PFSK-1 (cell line): ENCODE measurements around the gene TTLL5.

Experiments used
- FOXP2 ChIP-seq: optimal IDR thresholded peaks from 2 replicates; pipeline ENCODE3; 2011; ENCODE audit warnings: borderline replicate concordance, control low read depth, inconsistent platforms; ENCODE audit not compliant: insufficient read depth; ENCODE audit errors: extremely low read length, extremely low read depth
- POLR2AphosphoS5 ChIP-seq: IDR thresholded peaks from 2 replicates; pipeline ENCODE4 v1.6.1; 2012; ENCODE audit warnings: low read depth, mild to moderate bottlenecking, control low read depth, low read length, moderate library complexity
- SIN3A ChIP-seq: IDR thresholded peaks from 2 replicates; pipeline ENCODE4 v1.6.1; 2012; ENCODE audit warnings: mild to moderate bottlenecking, low read length, moderate library complexity, borderline replicate concordance; ENCODE audit not compliant: insufficient read depth
- TAF1 ChIP-seq: IDR thresholded peaks from 2 replicates; pipeline ENCODE4 v1.6.1; 2012; ENCODE audit warnings: low read length, control low read depth, borderline replicate concordance; ENCODE audit not compliant: insufficient read depth
- TF ChIP-seq, protein P1 (sequence below), 2 experiments: IDR thresholded peaks; 2 replicates each; pipeline versions ENCODE4 v1.6.1 to v1.8.0; 2011 to 2012; ENCODE audit warnings: low read depth in 2 of 2, low read length in 2 of 2, control low read depth in 1 of 2, inconsistent platforms in 1 of 2, mild to moderate bottlenecking in 1 of 2, moderate library complexity in 1 of 2; ENCODE audit not compliant: insufficient read depth in 1 of 2

Gene TTLL5

DNA sequence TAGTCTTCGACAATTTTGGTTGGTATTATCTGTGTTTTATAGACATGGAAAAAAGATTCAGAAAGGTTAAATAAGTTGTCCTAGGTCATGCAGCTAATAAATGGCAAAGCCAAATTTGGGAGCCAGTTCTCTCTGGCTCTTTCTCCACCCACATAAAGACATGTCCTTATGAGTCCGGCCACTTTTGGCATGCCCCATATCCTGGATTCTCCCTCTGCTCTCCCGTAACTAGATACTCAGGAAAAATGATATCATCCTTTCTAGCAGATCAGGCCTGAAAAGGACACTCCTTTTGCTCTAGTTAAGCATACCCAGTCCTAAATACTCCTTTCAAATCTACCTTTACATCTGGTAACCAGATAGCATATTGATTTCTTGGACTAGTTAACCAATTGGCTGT lies 64.4 kb downstream of the TTLL5 start:
- TF ChIP-seq TAF1 (no peak), FOXP2 (no peak), SIN3A (no peak), POLR2AphosphoS5 (no peak)
- TF ChIP-seq, protein P1, sequence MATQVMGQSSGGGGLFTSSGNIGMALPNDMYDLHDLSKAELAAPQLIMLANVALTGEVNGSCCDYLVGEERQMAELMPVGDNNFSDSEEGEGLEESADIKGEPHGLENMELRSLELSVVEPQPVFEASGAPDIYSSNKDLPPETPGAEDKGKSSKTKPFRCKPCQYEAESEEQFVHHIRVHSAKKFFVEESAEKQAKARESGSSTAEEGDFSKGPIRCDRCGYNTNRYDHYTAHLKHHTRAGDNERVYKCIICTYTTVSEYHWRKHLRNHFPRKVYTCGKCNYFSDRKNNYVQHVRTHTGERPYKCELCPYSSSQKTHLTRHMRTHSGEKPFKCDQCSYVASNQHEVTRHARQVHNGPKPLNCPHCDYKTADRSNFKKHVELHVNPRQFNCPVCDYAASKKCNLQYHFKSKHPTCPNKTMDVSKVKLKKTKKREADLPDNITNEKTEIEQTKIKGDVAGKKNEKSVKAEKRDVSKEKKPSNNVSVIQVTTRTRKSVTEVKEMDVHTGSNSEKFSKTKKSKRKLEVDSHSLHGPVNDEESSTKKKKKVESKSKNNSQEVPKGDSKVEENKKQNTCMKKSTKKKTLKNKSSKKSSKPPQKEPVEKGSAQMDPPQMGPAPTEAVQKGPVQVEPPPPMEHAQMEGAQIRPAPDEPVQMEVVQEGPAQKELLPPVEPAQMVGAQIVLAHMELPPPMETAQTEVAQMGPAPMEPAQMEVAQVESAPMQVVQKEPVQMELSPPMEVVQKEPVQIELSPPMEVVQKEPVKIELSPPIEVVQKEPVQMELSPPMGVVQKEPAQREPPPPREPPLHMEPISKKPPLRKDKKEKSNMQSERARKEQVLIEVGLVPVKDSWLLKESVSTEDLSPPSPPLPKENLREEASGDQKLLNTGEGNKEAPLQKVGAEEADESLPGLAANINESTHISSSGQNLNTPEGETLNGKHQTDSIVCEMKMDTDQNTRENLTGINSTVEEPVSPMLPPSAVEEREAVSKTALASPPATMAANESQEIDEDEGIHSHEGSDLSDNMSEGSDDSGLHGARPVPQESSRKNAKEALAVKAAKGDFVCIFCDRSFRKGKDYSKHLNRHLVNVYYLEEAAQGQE (IDR thresholded peaks at IDR 0.05; ENCODE audit: insufficient read depth in 1 of 2, low read depth in 2 of 2, low read length in 2 of 2): no peak

- TF ChIP-seq SIN3A (no peak), POLR2AphosphoS5 (no peak), TAF1 (no peak), FOXP2 (no peak)
- TF ChIP-seq, protein P1 (IDR thresholded peaks at IDR 0.05; ENCODE audit: insufficient read depth in 1 of 2, low read depth in 2 of 2, low read length in 2 of 2): no peak
These were observed 65.3 kb downstream of the TTLL5 start for GRCh38 chr14:75726321-75726720.

DNA sequence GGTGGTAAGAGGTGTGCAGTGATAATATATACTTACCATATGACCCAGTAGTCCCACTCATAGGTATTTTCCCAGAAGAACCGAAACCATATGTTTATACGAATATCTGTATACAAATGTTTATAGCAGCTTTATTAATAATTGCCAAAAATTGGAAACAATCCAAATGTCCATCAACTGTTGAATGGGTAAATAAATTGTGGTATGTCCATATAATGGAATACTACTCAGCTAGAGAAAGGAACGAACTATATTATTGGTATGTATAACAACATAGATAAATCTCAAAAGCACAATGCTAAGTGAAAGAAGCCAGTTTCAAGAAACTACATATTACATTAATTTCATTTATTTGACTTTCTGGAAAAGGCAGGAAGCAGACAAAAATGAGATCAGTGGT lies 66.1 kb downstream of the TTLL5 start:
- TF ChIP-seq FOXP2 (no peak), POLR2AphosphoS5 (no peak), TAF1 (no peak), SIN3A (no peak)
- TF ChIP-seq, protein P1 (IDR thresholded peaks at IDR 0.05; ENCODE audit: insufficient read depth in 1 of 2, low read depth in 2 of 2, low read length in 2 of 2): no peak

DNA sequence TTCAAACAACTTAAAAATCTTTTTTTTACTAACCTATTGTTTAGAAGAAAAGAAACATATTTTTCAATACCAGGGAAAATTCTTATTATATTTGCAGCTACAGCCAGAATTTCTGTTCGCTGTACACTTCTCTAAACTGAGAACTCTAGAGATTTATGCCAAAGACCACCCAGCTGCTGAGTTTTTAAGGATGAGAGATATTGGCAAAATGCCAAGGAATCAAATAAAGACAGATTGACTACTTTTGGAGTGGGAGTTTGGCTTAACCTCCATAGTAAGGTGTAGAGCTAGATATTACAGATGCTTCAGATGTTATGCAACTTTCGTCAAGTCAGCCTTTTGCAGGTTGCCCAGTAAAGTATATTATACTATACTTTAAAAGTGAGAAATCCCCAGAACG lies 71.8 kb downstream of the TTLL5 start:
- no peak for TF ChIP-seq POLR2AphosphoS5
- TF ChIP-seq, protein P1 (IDR thresholded peaks at IDR 0.05; ENCODE audit: insufficient read depth in 1 of 2, low read depth in 2 of 2, low read length in 2 of 2): no peak
- TF ChIP-seq SIN3A: no peak
- no peak for TF ChIP-seq FOXP2
- TF ChIP-seq TAF1: no peak

DNA sequence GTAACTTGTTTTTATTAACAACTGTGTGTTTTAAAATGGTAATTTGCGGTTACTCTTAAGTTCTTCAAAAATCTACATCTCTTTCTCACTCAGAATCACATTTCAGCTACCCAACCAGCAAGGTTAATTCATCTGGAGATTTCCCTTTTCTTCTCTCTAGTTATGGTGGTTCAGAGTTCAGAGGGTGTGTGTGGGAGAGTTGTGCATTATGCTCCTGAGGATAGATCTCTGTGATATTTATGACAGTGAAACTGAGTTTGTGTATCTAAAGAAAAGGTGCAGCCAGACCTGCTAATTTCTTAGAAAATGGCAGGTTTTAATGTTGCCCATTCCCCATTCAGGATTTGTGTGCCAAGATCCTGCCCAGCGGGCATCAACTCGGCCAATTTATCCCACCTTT lies 73.8 kb downstream of the TTLL5 start:
- TF ChIP-seq, protein P1 (IDR thresholded peaks at IDR 0.05; ENCODE audit: insufficient read depth in 1 of 2, low read depth in 2 of 2, low read length in 2 of 2): no peak
- TF ChIP-seq TAF1: no peak
